Hindlimb muscle (tissue), 1 donor: Measurements from ENCODE around the gene SPG11. TPM values are rescaled to one million over a fixed set of nuclear protein-coding genes. Genes with fewer than 3 reads are reported as not detected.

Source experiments
- DNase-seq: peaks from one replicate; pipeline ENCODE4 v3.0.0-alpha.2; 2013
- polyA plus RNA-seq: library from polyadenylated mRNA; unstranded; fragments of 120-200 nt; gene quantifications from one replicate; pipeline ENCODE4 v1.2.1, GENCODE V29; 2013; ENCODE audit not compliant: insufficient read length

SPG11 gene
- polyA plus RNA-seq, 1 donor = 42.8 TPM

DNA sequence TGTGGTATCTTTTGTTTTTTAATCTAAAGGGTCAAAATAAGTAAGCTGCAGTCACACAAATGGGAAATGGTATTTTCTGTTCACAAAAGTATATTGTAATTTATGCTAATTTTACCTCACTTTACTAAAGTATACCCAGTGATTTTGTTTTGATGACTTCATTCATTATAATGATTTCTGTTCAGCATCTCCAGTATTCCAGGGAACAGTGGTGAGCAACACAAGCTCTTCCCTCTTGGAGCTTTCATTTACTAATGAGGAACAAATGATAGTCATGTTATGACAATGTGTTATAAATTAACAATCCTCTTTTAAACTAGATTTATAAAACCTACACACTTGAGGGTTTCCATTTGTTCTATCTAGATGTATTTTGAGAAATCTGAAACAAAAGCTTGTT is 147.0 kb downstream of the SPG11 start:
- no peak for DNase-seq

Other genes starting within 250 kb of the SPG11 start
- 41.7 TPM for gene CTDSPL2, start 236.0 kb downstream of the SPG11 start, polyA plus RNA-seq
- gene EIF3J, start 126.5 kb downstream of the SPG11 start, polyA plus RNA-seq = 82.0 TPM
- 1.9 TPM for gene PATL2, start 47.7 kb upstream of the SPG11 start, polyA plus RNA-seq
- gene B2M, start 47.9 kb upstream of the SPG11 start, polyA plus RNA-seq = 537 TPM
- gene TRIM69, start 72.9 kb upstream of the SPG11 start, polyA plus RNA-seq = 30.8 TPM